Panc1 (cell line): Measurements from ENCODE around the gene PGM5. TPM values are rescaled to one million over a fixed set of nuclear protein-coding genes. Genes with fewer than 3 reads are reported as not detected.

Source experiments
- ATAC-seq: fragments of 200-7000 bp; cut with Tn5 transposase; 2 replicates; pipeline ENCODE4 v1.9.1; 2020; ENCODE audit warnings: mild to moderate bottlenecking, moderate library complexity
- BruUV-seq: library from RNA; stranded (reverse); fragments of 400-500 nt; replicated peaks from 2 replicates; lab custom pipeline; 2021; lab: Mats Ljungman, UMichigan
- CTCF ChIA-PET: fragments of 300-600 bp; sonication (Branson Sonifier 250); formaldehyde crosslinking; loops from one replicate; lab custom pipeline; 2022; ENCODE audit warnings: antibody characterized with exemption; lab: Charles Lee
- POLR2A ChIA-PET: fragments of 300-600 bp; sonication (Branson Sonifier 250); formaldehyde crosslinking; loops from one replicate; lab custom pipeline; 2022; ENCODE audit warnings: antibody characterized with exemption; lab: Charles Lee
- DNase-seq: peaks from one replicate; pipeline ENCODE4 v3.0.0-alpha.2; 2010; ENCODE audit warnings: low read depth, low spot score
- H3K27ac ChIP-seq: 2 replicates; pipeline ENCODE4 v1.5.1; 2011; ENCODE audit warnings: mild to moderate bottlenecking, low read length, inconsistent platforms
- H3K27me3 ChIP-seq: fragments of 200-500 bp; sonication (Bioruptor generic); 2 replicates; pipeline ENCODE4 v1.6.0; 2014; ENCODE audit warnings: low read length, inconsistent platforms; ENCODE audit not compliant: control insufficient read depth, insufficient read depth
- H3K36me3 ChIP-seq: fragments of 200-500 bp; sonication (Bioruptor generic); 2 replicates; pipeline ENCODE4 v1.5.1; 2014; ENCODE audit warnings: inconsistent platforms, mild to moderate bottlenecking, low read length, moderate library complexity; ENCODE audit not compliant: control insufficient read depth, insufficient read depth
- H3K4me1 ChIP-seq: 2 replicates; pipeline ENCODE4 v1.5.1; 2011; ENCODE audit warnings: inconsistent platforms, mild to moderate bottlenecking, low read length, moderate library complexity; ENCODE audit not compliant: control insufficient read depth, insufficient read depth
- H3K4me3 ChIP-seq, 2 experiments: 2 replicates each; pipeline ENCODE4 v1.5.1; 2011 to 2012; ENCODE audit warnings: low read depth in 2 of 2, low read length in 2 of 2, mild to moderate bottlenecking in 2 of 2, inconsistent platforms in 1 of 2, moderate library complexity in 1 of 2
- H3K9me3 ChIP-seq: fragments of 200-500 bp; sonication (Bioruptor generic); 2 replicates; pipeline ENCODE4 v1.5.1; 2014; ENCODE audit warnings: low read depth, mild to moderate bottlenecking, inconsistent platforms, low read length, moderate library complexity; ENCODE audit not compliant: control insufficient read depth, insufficient read depth
- POLR2AphosphoS5 ChIP-seq: IDR thresholded peaks from 2 replicates; pipeline ENCODE4 v1.6.1; 2012; ENCODE audit warnings: mild to moderate bottlenecking, low read depth, low read length, moderate library complexity
- SIN3A ChIP-seq: IDR thresholded peaks from 2 replicates; pipeline ENCODE4 v1.6.1; 2012; ENCODE audit warnings: low read depth, mild to moderate bottlenecking, low read length, moderate library complexity, borderline replicate concordance; ENCODE audit not compliant: insufficient read depth
- TCF7L2 ChIP-seq: IDR thresholded peaks from 2 replicates; pipeline ENCODE4 v1.6.1; 2011; ENCODE audit warnings: mild to moderate bottlenecking, low read depth, low read length, inconsistent platforms
- in situ Hi-C: cut with HindIII; loops from 2 replicates; pipeline ENCODE4 v1.10.0; 2016; ENCODE audit warnings: low sequenced_read_pairs, low pct_unique_long_range_greater_than_20kb
- intact Hi-C: fragments of 100-400 bp; cut with micrococcal nuclease; formaldehyde crosslinking; loops from one replicate; pipeline ENCODE4 v1.10.0; 2022; ENCODE audit not compliant: unreplicated experiment
- total RNA-seq: library from RNA; stranded (reverse); gene quantifications from one replicate; pipeline ENCODE4 v1.2.1, GENCODE V29; 2021; ENCODE audit not compliant: unreplicated experiment
- TF ChIP-seq, protein P1 (sequence below), 2 experiments: IDR thresholded peaks; 2 replicates each; pipeline ENCODE4 v1.6.1; 2011 to 2012; ENCODE audit warnings: low read depth in 2 of 2, control low read depth in 1 of 2, low read length in 1 of 2, mild to moderate bottlenecking in 1 of 2, moderate library complexity in 1 of 2; ENCODE audit not compliant: insufficient read depth in 1 of 2
- TF ChIP-seq, protein P2 (sequence below): fragments of 450-650 bp; IDR thresholded peaks from 2 replicates; pipeline ENCODE4 v1.5.1; 2017; ENCODE audit warnings: mild to moderate bottlenecking

Gene PGM5
- total RNA-seq, 1 experiment from 2014 or later = 0.21 TPM

DNA sequence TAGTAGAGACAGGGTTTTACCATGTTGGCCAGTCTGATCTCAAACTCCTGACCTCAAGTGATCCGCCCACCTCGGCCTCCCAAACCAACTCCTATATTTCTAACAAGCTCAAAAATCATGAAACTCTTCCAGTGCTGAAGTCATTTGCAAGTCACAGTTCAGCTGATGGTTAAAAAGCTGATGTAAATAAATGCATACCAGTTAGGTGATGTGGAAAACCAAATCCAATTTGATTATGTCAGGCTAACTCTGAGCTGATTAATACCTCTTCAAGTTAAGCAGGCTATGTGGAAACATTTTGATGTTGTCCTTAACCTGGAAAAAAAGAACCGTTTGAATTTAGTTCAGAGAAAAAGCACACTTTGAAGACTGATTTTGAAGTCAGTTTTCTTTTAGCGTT is 133.2 kb downstream of the PGM5 start:
- in situ Hi-C loops (no loop called here), intact Hi-C loops (no loop called here)
- Histone ChIP-seq H3K27ac (no peak overlapping the region), H3K36me3 (no peaks in the 10 kb centered on the region), H3K27me3 (no peaks in the 10 kb centered on the region), H3K4me1 (no peaks in the 10 kb centered on the region), H3K9me3 (no peaks in the 10 kb centered on the region), H3K4me3 (no peak overlapping the region)
- BruUV-seq = no TSS peak
- DNase-seq = no peak
- CTCF ChIA-PET = no interaction called here
- ATAC-seq = no peak
- POLR2A ChIA-PET = no interaction called here
- no peak for TF ChIP-seq TCF7L2
- TF ChIP-seq, protein P1, sequence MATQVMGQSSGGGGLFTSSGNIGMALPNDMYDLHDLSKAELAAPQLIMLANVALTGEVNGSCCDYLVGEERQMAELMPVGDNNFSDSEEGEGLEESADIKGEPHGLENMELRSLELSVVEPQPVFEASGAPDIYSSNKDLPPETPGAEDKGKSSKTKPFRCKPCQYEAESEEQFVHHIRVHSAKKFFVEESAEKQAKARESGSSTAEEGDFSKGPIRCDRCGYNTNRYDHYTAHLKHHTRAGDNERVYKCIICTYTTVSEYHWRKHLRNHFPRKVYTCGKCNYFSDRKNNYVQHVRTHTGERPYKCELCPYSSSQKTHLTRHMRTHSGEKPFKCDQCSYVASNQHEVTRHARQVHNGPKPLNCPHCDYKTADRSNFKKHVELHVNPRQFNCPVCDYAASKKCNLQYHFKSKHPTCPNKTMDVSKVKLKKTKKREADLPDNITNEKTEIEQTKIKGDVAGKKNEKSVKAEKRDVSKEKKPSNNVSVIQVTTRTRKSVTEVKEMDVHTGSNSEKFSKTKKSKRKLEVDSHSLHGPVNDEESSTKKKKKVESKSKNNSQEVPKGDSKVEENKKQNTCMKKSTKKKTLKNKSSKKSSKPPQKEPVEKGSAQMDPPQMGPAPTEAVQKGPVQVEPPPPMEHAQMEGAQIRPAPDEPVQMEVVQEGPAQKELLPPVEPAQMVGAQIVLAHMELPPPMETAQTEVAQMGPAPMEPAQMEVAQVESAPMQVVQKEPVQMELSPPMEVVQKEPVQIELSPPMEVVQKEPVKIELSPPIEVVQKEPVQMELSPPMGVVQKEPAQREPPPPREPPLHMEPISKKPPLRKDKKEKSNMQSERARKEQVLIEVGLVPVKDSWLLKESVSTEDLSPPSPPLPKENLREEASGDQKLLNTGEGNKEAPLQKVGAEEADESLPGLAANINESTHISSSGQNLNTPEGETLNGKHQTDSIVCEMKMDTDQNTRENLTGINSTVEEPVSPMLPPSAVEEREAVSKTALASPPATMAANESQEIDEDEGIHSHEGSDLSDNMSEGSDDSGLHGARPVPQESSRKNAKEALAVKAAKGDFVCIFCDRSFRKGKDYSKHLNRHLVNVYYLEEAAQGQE (IDR thresholded peaks at IDR 0.05; ENCODE audit: insufficient read depth in 1 of 2, low read depth in 2 of 2, low read length in 1 of 2) = no peak
- no peak for TF ChIP-seq SIN3A

DNA sequence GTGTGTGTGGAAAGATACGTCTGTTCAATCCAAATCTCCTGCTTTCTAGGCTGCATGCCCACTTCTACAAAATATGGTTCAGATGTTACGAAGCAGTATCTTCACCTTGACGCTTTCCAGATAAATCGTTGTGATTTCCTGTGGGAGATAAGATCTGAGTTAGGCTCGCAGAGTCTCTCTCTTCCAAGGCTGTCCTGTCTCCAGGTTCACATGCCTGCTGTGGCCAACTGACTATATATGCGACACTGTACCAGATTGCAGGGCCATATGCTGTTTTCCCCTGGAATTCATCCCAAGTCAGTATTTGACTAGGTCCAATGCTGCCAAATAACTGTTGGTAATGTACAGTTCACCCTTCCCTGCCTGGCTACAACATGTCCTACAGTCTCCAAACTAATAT is 136.4 kb downstream of the PGM5 start:
- H3K9me3 ChIP-seq = no peaks in the 10 kb centered on the region
- H3K4me3 ChIP-seq = no peak overlapping the region
- H3K27me3 ChIP-seq = no peaks in the 10 kb centered on the region
- BruUV-seq = no TSS peak
- ChIA-PET POLR2A (no interaction called here), CTCF (no interaction called here)
- in situ Hi-C loops (no loop called here), intact Hi-C loops (no loop called here)
- ATAC-seq (no peak), DNase-seq (no peak)
- H3K4me1 ChIP-seq = no peaks in the 10 kb centered on the region
- TF ChIP-seq TCF7L2 = no peak
- no peak for TF ChIP-seq SIN3A
- TF ChIP-seq POLR2AphosphoS5 = no peak
- TF ChIP-seq, protein P2, sequence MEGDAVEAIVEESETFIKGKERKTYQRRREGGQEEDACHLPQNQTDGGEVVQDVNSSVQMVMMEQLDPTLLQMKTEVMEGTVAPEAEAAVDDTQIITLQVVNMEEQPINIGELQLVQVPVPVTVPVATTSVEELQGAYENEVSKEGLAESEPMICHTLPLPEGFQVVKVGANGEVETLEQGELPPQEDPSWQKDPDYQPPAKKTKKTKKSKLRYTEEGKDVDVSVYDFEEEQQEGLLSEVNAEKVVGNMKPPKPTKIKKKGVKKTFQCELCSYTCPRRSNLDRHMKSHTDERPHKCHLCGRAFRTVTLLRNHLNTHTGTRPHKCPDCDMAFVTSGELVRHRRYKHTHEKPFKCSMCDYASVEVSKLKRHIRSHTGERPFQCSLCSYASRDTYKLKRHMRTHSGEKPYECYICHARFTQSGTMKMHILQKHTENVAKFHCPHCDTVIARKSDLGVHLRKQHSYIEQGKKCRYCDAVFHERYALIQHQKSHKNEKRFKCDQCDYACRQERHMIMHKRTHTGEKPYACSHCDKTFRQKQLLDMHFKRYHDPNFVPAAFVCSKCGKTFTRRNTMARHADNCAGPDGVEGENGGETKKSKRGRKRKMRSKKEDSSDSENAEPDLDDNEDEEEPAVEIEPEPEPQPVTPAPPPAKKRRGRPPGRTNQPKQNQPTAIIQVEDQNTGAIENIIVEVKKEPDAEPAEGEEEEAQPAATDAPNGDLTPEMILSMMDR = no peak
- TF ChIP-seq, protein P1 (IDR thresholded peaks at IDR 0.05; ENCODE audit: insufficient read depth in 1 of 2, low read depth in 2 of 2, low read length in 1 of 2) = no peak
- H3K27ac ChIP-seq = no peak overlapping the region
- H3K36me3 ChIP-seq = no peaks in the 10 kb centered on the region
